Testis (tissue), 3 donors: ENCODE measurements around the gene SPINT2. TPM values are rescaled to one million over a fixed set of nuclear protein-coding genes. Genes with fewer than 3 reads are reported as not detected.

Experiments
- DNase-seq: peaks from one replicate; pipeline ENCODE4 v3.0.0-alpha.2; 2019
- H3K27ac ChIP-seq, 2 donors: fragments of 200-600 bp; sonication (generic); one replicate each; pipeline ENCODE4 v1.5.1; 2019
- H3K27me3 ChIP-seq: fragments of 200-600 bp; sonication (generic); one replicate; pipeline ENCODE4 v1.5.1; 2019
- H3K36me3 ChIP-seq: fragments of 200-600 bp; sonication (generic); one replicate; pipeline ENCODE4 v1.5.1; 2017; ENCODE audit warnings: low read depth; ENCODE audit errors: missing control alignments
- H3K4me1 ChIP-seq: fragments of 200-600 bp; sonication (generic); one replicate; pipeline ENCODE4 v1.5.1; 2019
- H3K4me3 ChIP-seq, 2 donors: fragments of 200-600 bp; sonication (generic); one replicate each; pipeline ENCODE4 v1.5.1; 2017 to 2019
- H3K9me3 ChIP-seq: fragments of 200-600 bp; sonication (generic); one replicate; pipeline ENCODE4 v1.5.1; 2017
- POLR2A ChIP-seq: fragments of 450-650 bp; IDR thresholded peaks from one replicate; pipeline ENCODE4 v1.6.1; 2017; ENCODE audit warnings: antibody characterized with exemption, mild to moderate bottlenecking, moderate library complexity
- WGBS, 2 donors: methylation state at CpG; one replicate each; pipeline ENCODE4 v1.1.5; 2018; 5-methylcytosine and 5-hydroxymethylcytosine counted together
- intact Hi-C: fragments of 100-400 bp; cut with DNase I; formaldehyde crosslinking; loops from one replicate; pipeline ENCODE4 v1.15.1; 2023; ENCODE audit warnings: low total_unique reads
- polyA plus RNA-seq: library from polyadenylated mRNA; stranded (reverse); fragments of 350-450 nt; fragmentation: Illumina TruSeq; extraction: RNeasy Lipid Tissue Mini Kit (QIAGEN cat#74804); gene quantifications from one replicate; pipeline ENCODE4 v1.2.3, GENCODE V29; 2014; ENCODE audit warnings: low read depth, low replicate concordance; ENCODE audit not compliant: insufficient read depth
- total RNA-seq, 2 donors: library from RNA; depleted of rRNA; stranded (reverse); fragments of >200 nt; gene quantifications; one replicate each; pipeline ENCODE4 v1.2.3, GENCODE V29; 2016
- TF ChIP-seq, protein P1 (sequence below), 3 experiments: fragments of 450-650 bp in 2 of 3; fragments of 200-600 bp in 1 of 3; sonication (generic) in 1 of 3; IDR thresholded peaks; one replicate each; pipeline ENCODE4 v1.5.1; 2016 to 2019; ENCODE audit warnings: antibody characterized with exemption in 3 of 3, mild to moderate bottlenecking in 2 of 3, moderate library complexity in 1 of 3

SPINT2 gene
- total and polyA plus RNA-seq, 3 donors from 2014 or later: 372 to 480 (median 389) TPM

DNA sequence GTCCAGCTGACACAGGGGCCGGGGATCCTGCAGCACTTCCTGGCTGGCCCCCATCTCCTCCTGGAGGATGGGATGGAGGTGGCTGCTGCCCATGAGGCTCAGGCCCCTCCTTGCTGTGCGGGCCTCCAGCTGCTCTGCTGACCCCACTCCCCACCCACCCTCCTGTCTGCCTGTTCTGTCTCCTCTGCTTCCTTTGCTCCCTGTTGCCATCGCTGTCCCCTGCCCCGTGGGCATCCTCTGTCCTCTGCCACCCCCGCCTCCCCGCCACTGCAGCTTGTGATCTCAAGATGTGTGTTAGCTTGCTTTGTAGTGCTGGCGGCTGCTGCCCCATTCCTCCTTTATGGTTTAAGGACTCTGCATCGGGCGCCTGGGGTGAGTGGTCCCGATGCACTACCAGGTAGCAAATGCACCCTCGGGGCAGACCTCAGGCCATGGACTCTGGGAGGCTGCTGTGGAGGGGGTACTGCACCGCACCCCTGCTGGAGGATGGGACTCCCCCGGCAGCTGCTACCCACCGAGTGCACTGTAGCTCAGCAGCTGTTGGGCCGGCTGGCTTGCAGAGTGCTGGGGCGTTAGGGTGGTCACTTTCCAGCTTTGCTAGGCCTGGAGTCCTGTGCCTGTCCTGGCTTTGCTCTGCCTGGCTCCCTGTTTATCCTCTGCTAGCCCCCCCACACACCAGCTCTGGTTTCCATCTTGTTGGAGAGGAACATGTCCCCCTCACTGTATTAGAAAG lies 23.9 kb downstream of the SPINT2 start:
- Histone ChIP-seq H3K36me3 (no peaks in the 10 kb centered on the region), H3K4me3 (no peak overlapping the region), H3K27me3 (no peaks in the 10 kb centered on the region), H3K4me1 (no peaks in the 10 kb centered on the region), H3K9me3 (no peaks in the 10 kb centered on the region), H3K27ac (no peak overlapping the region)
- WGBS, 2 donors: 85 to 91% methylated on average over 16 of the region's 16 CpGs
- TF ChIP-seq, protein P1, sequence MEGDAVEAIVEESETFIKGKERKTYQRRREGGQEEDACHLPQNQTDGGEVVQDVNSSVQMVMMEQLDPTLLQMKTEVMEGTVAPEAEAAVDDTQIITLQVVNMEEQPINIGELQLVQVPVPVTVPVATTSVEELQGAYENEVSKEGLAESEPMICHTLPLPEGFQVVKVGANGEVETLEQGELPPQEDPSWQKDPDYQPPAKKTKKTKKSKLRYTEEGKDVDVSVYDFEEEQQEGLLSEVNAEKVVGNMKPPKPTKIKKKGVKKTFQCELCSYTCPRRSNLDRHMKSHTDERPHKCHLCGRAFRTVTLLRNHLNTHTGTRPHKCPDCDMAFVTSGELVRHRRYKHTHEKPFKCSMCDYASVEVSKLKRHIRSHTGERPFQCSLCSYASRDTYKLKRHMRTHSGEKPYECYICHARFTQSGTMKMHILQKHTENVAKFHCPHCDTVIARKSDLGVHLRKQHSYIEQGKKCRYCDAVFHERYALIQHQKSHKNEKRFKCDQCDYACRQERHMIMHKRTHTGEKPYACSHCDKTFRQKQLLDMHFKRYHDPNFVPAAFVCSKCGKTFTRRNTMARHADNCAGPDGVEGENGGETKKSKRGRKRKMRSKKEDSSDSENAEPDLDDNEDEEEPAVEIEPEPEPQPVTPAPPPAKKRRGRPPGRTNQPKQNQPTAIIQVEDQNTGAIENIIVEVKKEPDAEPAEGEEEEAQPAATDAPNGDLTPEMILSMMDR (IDR thresholded peaks at IDR 0.05): no peak
- TF ChIP-seq POLR2A: no peak
- intact Hi-C loops: no loop called here
- no peak for DNase-seq

DNA sequence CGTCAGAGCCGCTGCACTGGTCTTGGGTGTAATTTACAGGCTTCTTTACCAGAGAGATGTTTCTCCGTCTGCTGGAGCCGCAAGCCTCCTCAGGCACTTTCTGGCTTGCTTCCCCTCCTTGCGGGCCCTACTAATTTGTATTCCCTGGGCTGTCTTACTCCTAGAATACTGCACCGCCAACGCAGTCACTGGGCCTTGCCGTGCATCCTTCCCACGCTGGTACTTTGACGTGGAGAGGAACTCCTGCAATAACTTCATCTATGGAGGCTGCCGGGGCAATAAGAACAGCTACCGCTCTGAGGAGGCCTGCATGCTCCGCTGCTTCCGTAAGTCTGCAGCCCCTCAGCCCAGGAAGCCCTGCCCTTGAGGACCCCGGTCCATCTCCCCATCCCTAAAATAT lies 25.6 kb downstream of the SPINT2 start:
- intact Hi-C loops: no loop called here
- no peaks in the 10 kb centered on the region for H3K4me1 ChIP-seq
- no peaks in the 10 kb centered on the region for H3K9me3 ChIP-seq
- no peak for DNase-seq
- no peak overlapping the region for H3K27ac ChIP-seq
- no peaks in the 10 kb centered on the region for H3K36me3 ChIP-seq
- no peaks in the 10 kb centered on the region for H3K27me3 ChIP-seq
- no peak for TF ChIP-seq POLR2A
- TF ChIP-seq, protein P1 (IDR thresholded peaks at IDR 0.05): no peak
- WGBS, 2 donors: 93 to 95% methylated on average over 15 of the region's 15 CpGs
- no peak overlapping the region for H3K4me3 ChIP-seq

DNA sequence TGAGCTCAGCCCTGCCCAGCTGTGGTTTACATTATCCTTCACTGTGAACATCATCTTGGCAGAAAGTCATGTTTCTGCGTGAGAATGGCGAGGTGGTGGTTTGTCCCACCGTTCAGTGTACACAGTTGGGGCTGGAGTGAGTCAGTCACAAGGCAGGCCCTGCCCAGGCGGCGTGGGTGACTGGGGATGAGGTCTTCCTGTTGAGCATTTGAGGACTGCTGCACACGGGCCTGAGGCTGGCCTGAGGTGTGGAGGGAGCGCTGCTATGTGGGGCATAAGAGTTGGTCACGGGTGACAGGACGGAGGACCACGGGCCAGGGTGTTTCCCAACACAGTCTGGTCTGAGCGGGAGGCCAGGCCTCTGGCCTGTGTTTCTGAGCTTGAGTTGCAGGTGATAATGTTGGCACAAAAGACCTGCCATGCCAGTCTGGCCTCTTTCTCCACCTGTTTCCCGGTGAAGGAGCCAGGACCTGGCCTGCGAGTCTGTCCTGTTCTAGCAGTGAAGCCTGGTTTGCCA lies 26.3 kb downstream of the SPINT2 start:
- WGBS, 2 donors: 93 to 94% methylated on average over 9 to 13 of the region's 13 CpGs
- Histone ChIP-seq H3K36me3 (no peaks in the 10 kb centered on the region), H3K4me3 (no peak overlapping the region), H3K27me3 (no peaks in the 10 kb centered on the region), H3K27ac (no peak overlapping the region), H3K4me1 (no peaks in the 10 kb centered on the region), H3K9me3 (no peaks in the 10 kb centered on the region)
- TF ChIP-seq, protein P1 (IDR thresholded peaks at IDR 0.05): no peak
- no peak for TF ChIP-seq POLR2A
- intact Hi-C loops: no loop called here
- no peak for DNase-seq

DNA sequence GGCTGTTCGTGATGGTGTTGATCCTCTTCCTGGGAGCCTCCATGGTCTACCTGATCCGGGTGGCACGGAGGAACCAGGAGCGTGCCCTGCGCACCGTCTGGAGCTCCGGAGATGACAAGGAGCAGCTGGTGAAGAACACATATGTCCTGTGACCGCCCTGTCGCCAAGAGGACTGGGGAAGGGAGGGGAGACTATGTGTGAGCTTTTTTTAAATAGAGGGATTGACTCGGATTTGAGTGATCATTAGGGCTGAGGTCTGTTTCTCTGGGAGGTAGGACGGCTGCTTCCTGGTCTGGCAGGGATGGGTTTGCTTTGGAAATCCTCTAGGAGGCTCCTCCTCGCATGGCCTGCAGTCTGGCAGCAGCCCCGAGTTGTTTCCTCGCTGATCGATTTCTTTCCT lies 27.5 kb downstream of the SPINT2 start:
- 77 to 84% methylated on average over 14 to 15 of the region's 15 CpGs for WGBS, 2 donors
- intact Hi-C loops: no loop called here
- TF ChIP-seq, protein P1 (IDR thresholded peaks at IDR 0.05): no peak
- Histone ChIP-seq H3K4me1 (no peaks in the 10 kb centered on the region), H3K9me3 (no peaks in the 10 kb centered on the region), H3K27me3 (no peaks in the 10 kb centered on the region), H3K36me3 (no peaks in the 10 kb centered on the region), H3K4me3 (no peak overlapping the region), H3K27ac (no peak overlapping the region)
- DNase-seq: no peak

DNA sequence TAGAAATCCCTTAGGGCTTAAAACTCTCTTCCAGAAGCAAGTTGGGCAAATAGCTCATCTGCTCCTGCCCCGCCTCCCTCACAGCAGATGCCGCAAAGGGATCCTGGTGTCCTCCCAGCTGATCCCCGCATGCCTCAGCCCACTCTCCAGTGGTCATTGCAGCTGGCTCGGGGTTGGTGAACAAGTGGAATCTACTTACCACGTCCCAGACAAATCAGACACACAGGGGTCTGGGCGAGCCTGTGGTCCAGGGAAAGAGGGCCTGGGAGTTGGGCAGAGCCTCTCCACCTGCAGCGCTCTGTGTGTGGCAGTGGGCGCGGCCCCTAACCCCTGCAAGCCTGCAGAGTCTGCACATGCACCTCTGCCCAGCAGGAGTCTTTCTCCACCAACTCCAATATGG lies 28.9 kb downstream of the SPINT2 start:
- Histone ChIP-seq H3K36me3 (no peaks in the 10 kb centered on the region), H3K27ac (no peak overlapping the region), H3K4me1 (no peaks in the 10 kb centered on the region), H3K4me3 (no peak overlapping the region), H3K9me3 (no peaks in the 10 kb centered on the region), H3K27me3 (no peaks in the 10 kb centered on the region)
- intact Hi-C loops: no loop called here
- TF ChIP-seq, protein P1 (IDR thresholded peaks at IDR 0.05): no peak
- TF ChIP-seq POLR2A: no peak
- no peak for DNase-seq
- WGBS, 2 donors: 90 to 93% methylated on average over 8 to 9 of the region's 9 CpGs
